ENCODE measurements around the gene NEURL1B. TPM values are rescaled to one million over a fixed set of nuclear protein-coding genes. Genes with fewer than 3 reads are reported as not detected.

Gene NEURL1B
- total and polyA plus RNA-seq, 10 of the 15 experiments (the other 5 are each of a cell fraction or from before 2014, with no cell fraction given) = 0.04 to 0.28 (median 0.05) TPM; not detected in 4

DNA sequence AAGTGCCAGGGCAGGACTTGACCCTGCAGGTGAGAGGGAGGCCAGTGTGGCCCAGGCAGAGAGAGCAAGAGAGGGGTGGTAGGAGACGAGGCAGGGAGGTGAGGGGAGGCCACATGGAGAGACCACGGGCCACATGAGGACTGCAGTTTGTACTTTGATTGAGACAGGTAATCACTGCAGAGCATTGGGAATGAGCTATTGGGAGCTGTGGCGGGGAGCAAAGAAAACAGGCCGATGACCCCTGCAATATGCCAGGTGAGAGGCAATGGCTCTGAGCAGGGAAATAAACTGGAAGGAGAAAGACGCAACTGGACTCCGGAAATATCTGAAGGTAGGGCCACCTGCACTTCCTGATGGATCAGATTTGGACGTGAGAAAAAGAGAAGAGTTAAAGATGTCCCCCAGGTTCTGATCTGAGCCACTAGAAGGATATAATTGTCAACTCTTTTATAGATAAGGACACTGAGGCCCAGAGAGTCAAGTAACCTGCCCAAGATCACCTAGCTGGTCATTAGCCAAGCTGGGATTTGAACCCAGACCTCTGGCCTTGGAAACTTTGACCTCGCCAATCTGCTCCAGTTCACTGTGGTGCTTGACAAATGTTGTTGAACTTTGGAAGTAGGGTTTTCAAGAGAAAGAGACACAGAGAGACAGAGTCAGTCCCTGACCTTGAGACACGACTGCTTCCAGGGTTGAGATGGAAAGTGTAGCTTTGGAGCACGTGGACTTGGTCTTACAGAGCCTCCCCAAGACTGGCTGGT is 87.6 kb downstream of the NEURL1B start:
- ChIA-PET SMC1A (ENCODE audit: uncharacterized antibody, unreplicated experiment) (no interaction called here), RAD21 (ENCODE audit: unreplicated experiment) (no interaction called here)

More for the DNA sequence above, 87.6 kb downstream of the NEURL1B start:
- peaks cover 0 to 1% of the 10 kb centered on the region in 2 experiments; a peak in 2 of 4 replicates for H3K27me3 ChIP-seq (replicated peaks in 1 of 2; ENCODE audit: control insufficient read depth in 2 of 2, insufficient read depth in 2 of 2, low read length in 1 of 2)
- DNase-seq (ENCODE audit: low read depth, low spot score) = no peak
- no peak overlapping the region for H3K4me3 ChIP-seq
- ChIA-PET CTCF (no interaction called here), POLR2A (interaction anchor here (1.0 kb wide), 1 partner anchor 314 kb away, joined by 3 read pairs; no protein-coding TSS in a partner anchor)
- intact Hi-C loops (cut with micrococcal nuclease; ENCODE audit: unreplicated experiment) = no loop called here
- H3K36me3 ChIP-seq (ENCODE audit: control insufficient read depth in 2 of 2, insufficient read depth in 2 of 2, low read length in 1 of 2) = no peaks in the 10 kb centered on the region
- in situ Hi-C loops (cut with MboI) = no loop called here
- BruUV-seq (replicated peaks) = no TSS peak
- H3K9ac ChIP-seq (ENCODE audit: control insufficient read depth, insufficient read depth, low read length) = no peak overlapping the region
- no peak overlapping the region for H3K4me2 ChIP-seq (ENCODE audit: control insufficient read depth, insufficient read depth)
- no peaks in the 10 kb centered on the region for H3K9me3 ChIP-seq (replicated peaks; ENCODE audit: control insufficient read depth, insufficient read depth, low read length)
- no peak overlapping the region for H2AFZ ChIP-seq (ENCODE audit: control insufficient read depth, low read depth, low read length)
- FAIRE-seq = no peak
- no peaks in the 10 kb centered on the region for H3K4me1 ChIP-seq (ENCODE audit: control insufficient read depth, insufficient read depth, low read length)
- no peaks in the 10 kb centered on the region for H4K20me1 ChIP-seq (ENCODE audit: control insufficient read depth, insufficient read depth)
- WGBS (ENCODE audit: insufficient coverage, insufficient replicate concordance, low lambda C conversion rate, missing lambda C conversion rate) = 54% methylated on average over 10 of the region's 10 CpGs
- TF ChIP-seq, protein P1, sequence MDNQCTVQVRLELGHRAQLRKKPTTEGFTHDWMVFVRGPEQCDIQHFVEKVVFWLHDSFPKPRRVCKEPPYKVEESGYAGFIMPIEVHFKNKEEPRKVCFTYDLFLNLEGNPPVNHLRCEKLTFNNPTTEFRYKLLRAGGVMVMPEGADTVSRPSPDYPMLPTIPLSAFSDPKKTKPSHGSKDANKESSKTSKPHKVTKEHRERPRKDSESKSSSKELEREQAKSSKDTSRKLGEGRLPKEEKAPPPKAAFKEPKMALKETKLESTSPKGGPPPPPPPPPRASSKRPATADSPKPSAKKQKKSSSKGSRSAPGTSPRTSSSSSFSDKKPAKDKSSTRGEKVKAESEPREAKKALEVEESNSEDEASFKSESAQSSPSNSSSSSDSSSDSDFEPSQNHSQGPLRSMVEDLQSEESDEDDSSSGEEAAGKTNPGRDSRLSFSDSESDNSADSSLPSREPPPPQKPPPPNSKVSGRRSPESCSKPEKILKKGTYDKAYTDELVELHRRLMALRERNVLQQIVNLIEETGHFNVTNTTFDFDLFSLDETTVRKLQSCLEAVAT (IDR thresholded peaks at IDR 0.05) = no peak
- TF ChIP-seq HDGF (IDR thresholded peaks at IDR 0.05) (no peak), NBN (IDR thresholded peaks at IDR 0.05) (no peak), SUZ12 (IDR thresholded peaks at IDR 0.05; ENCODE audit: unreplicated experiment) (no peak), ZZZ3 (IDR thresholded peaks at IDR 0.05; ENCODE audit: control insufficient read depth, insufficient read length, low read depth) (no peak), MEF2A (IDR thresholded peaks at IDR 0.05; ENCODE audit: insufficient read depth, low read depth, low read length) (no peak), POLR2A (IDR thresholded peaks at IDR 0.05; ENCODE audit: low read depth, low read length) (no peak), MXI1 (IDR thresholded peaks at IDR 0.05; ENCODE audit: low read depth, low read length) (no peak), CREB1 (IDR thresholded peaks at IDR 0.05; ENCODE audit: low read depth) (no peak), ESRRA (IDR thresholded peaks at IDR 0.05; ENCODE audit: low read length) (no peak)
- TF ChIP-seq, protein P2, sequence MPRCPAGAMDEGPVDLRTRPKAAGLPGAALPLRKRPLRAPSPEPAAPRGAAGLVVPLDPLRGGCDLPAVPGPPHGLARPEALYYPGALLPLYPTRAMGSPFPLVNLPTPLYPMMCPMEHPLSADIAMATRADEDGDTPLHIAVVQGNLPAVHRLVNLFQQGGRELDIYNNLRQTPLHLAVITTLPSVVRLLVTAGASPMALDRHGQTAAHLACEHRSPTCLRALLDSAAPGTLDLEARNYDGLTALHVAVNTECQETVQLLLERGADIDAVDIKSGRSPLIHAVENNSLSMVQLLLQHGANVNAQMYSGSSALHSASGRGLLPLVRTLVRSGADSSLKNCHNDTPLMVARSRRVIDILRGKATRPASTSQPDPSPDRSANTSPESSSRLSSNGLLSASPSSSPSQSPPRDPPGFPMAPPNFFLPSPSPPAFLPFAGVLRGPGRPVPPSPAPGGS (IDR thresholded peaks at IDR 0.05; ENCODE audit: borderline replicate concordance, insufficient read depth, low read depth, low read length, poor library complexity, severe bottlenecking) = no peak
- TF ChIP-seq, protein P3, sequence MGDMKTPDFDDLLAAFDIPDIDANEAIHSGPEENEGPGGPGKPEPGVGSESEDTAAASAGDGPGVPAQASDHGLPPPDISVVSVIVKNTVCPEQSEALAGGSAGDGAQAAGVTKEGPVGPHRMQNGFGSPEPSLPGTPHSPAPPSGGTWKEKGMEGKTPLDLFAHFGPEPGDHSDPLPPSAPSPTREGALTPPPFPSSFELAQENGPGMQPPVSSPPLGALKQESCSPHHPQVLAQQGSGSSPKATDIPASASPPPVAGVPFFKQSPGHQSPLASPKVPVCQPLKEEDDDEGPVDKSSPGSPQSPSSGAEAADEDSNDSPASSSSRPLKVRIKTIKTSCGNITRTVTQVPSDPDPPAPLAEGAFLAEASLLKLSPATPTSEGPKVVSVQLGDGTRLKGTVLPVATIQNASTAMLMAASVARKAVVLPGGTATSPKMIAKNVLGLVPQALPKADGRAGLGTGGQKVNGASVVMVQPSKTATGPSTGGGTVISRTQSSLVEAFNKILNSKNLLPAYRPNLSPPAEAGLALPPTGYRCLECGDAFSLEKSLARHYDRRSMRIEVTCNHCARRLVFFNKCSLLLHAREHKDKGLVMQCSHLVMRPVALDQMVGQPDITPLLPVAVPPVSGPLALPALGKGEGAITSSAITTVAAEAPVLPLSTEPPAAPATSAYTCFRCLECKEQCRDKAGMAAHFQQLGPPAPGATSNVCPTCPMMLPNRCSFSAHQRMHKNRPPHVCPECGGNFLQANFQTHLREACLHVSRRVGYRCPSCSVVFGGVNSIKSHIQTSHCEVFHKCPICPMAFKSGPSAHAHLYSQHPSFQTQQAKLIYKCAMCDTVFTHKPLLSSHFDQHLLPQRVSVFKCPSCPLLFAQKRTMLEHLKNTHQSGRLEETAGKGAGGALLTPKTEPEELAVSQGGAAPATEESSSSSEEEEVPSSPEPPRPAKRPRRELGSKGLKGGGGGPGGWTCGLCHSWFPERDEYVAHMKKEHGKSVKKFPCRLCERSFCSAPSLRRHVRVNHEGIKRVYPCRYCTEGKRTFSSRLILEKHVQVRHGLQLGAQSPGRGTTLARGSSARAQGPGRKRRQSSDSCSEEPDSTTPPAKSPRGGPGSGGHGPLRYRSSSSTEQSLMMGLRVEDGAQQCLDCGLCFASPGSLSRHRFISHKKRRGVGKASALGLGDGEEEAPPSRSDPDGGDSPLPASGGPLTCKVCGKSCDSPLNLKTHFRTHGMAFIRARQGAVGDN (IDR thresholded peaks at IDR 0.05) = no peak
- no peak for ATAC-seq
- H3K79me2 ChIP-seq (ENCODE audit: control insufficient read depth, insufficient read depth, low read length) = no peaks in the 10 kb centered on the region
- no peak overlapping the region for H3K27ac ChIP-seq (ENCODE audit: control insufficient read depth, insufficient read depth)
